GM21786 (cell line): ENCODE data around the gene MCRS1.

Experiments
- ATAC-seq: cut with Tn5 transposase; IDR thresholded peaks from one replicate; pipeline ENCODE4 v1.9.1; 2021; ENCODE audit not compliant: unreplicated experiment

MCRS1 gene

GRCh38 chr12:49557187-49557916, 10.6 kb downstream of the MCRS1 start:
- no peak for ATAC-seq

- ATAC-seq = no peak
Observed at GRCh38 chr12:49556391-49557186, 11.4 kb downstream of the MCRS1 start.

GRCh38 chr12:49555631-49556390, 12.1 kb downstream of the MCRS1 start:
- no peak for ATAC-seq

- ATAC-seq = no peak
Observed at GRCh38 chr12:49554266-49554665, 13.7 kb downstream of the MCRS1 start.

- ATAC-seq = no peak
Observed at GRCh38 chr12:49553512-49554088, 14.3 kb downstream of the MCRS1 start.

- no peak for ATAC-seq
Observed at GRCh38 chr12:49552899-49553298, 15.0 kb downstream of the MCRS1 start.

GRCh38 chr12:49552425-49552824, 15.5 kb downstream of the MCRS1 start:
- no peak for ATAC-seq

GRCh38 chr12:49552014-49552413, 15.9 kb downstream of the MCRS1 start:
- ATAC-seq = no peak

- ATAC-seq = no peak
Observed at GRCh38 chr12:49550693-49551252, 17.2 kb downstream of the MCRS1 start.

- no peak for ATAC-seq
Observed at GRCh38 chr12:49549735-49550692, 17.9 kb downstream of the MCRS1 start.

- ATAC-seq = no peak
Observed at GRCh38 chr12:49548822-49549648, 18.9 kb downstream of the MCRS1 start.

GRCh38 chr12:49548481-49548821, 19.5 kb downstream of the MCRS1 start:
- ATAC-seq = no peak

- ATAC-seq = no peak
Observed at GRCh38 chr12:49547090-49547690, 20.8 kb downstream of the MCRS1 start.

GRCh38 chr12:49546481-49546880, 21.5 kb downstream of the MCRS1 start:
- ATAC-seq = no peak

- no peak for ATAC-seq
Observed at GRCh38 chr12:49545815-49546214, 22.1 kb downstream of the MCRS1 start.

GRCh38 chr12:49543914-49544815, 23.8 kb downstream of the MCRS1 start:
- ATAC-seq = no peak

GRCh38 chr12:49543221-49543913, 24.6 kb downstream of the MCRS1 start:
- ATAC-seq = no peak
